Prostate gland (tissue), 2 donors: ENCODE measurements around the gene TAC4.

ENCODE experiments used
- CTCF ChIP-seq, 4 experiments: fragments of 200-600 bp in 2 of 4; fragments of 450-650 bp in 2 of 4; sonication (generic) in 2 of 4; IDR thresholded peaks; 1 replicate in 3 of 4; 2 replicates in 1 of 4; pipeline ENCODE4 v1.5.1; 2016 to 2019; ENCODE audit warnings: antibody characterized with exemption in 4 of 4, mild to moderate bottlenecking in 2 of 4, moderate library complexity in 2 of 4
- POLR2A ChIP-seq: fragments of 450-650 bp; IDR thresholded peaks from one replicate; pipeline ENCODE4 v1.6.1; 2016; ENCODE audit warnings: antibody characterized with exemption, mild to moderate bottlenecking
- POLR2AphosphoS5 ChIP-seq: sonication (generic); formaldehyde crosslinking; IDR thresholded peaks from one replicate; pipeline ENCODE4 v1.6.1; 2017; ENCODE audit warnings: antibody characterized with exemption

GRCh38 chr17:49798182-49798581, 49.7 kb downstream of the TAC4 start:
- no peak for TF ChIP-seq CTCF (IDR thresholded peaks at IDR 0.05)
- no peak for TF ChIP-seq POLR2A
- no peak for TF ChIP-seq POLR2AphosphoS5
